Hematopoietic multipotent progenitor cell treated with erythropoietin and hydrocortisone succinate and interleukin-3 and kit ligand, for 8 days (in vitro differentiated cells): Measurements from ENCODE around the gene SLC28A3.
A peak's percentile ranks its signal among the peaks of the same experiment; 100 is the strongest.

Experiments
- DNase-seq: peaks from one replicate; pipeline ENCODE4 v3.0.0-alpha.2; 2015

SLC28A3 gene

GRCh38 chr9:84296146-84296843, 44.3 kb downstream of the SLC28A3 start:
- no peak for DNase-seq

- DNase-seq, result no peak
Observed at GRCh38 chr9:84294241-84294950, 46.2 kb downstream of the SLC28A3 start.

GRCh38 chr9:84293001-84293798, 47.4 kb downstream of the SLC28A3 start:
- no peak for DNase-seq

- DNase-seq, result no peak
Observed at GRCh38 chr9:84285381-84285780, 55.2 kb downstream of the SLC28A3 start.

- DNase-seq, result no peak
Observed at GRCh38 chr9:84283946-84284345, 56.6 kb downstream of the SLC28A3 start.

GRCh38 chr9:84278130-84278529, 62.4 kb downstream of the SLC28A3 start:
- DNase-seq, result no peak

- DNase-seq, result no peak
Observed at GRCh38 chr9:84277646-84278045, 62.9 kb downstream of the SLC28A3 start.

- DNase-seq, result no peak
Observed at GRCh38 chr9:84276741-84277140, 63.8 kb downstream of the SLC28A3 start.

- no peak for DNase-seq
Observed at GRCh38 chr9:84271921-84272556, 68.5 kb downstream of the SLC28A3 start.

- DNase-seq, result no peak
Observed at GRCh38 chr9:84271531-84271900, 69.0 kb downstream of the SLC28A3 start.

- DNase-seq, result no peak
Observed at GRCh38 chr9:84270847-84271530, 69.6 kb downstream of the SLC28A3 start.

- DNase-seq, result no peak
Observed at GRCh38 chr9:84266087-84266561, 74.4 kb downstream of the SLC28A3 start.

GRCh38 chr9:84264307-84265029, 76.1 kb downstream of the SLC28A3 start:
- no peak for DNase-seq

GRCh38 chr9:84261070-84261746, 79.3 kb downstream of the SLC28A3 start:
- peak; percentile 66 for DNase-seq

GRCh38 chr9:84258371-84258770, 82.2 kb downstream of the SLC28A3 start:
- DNase-seq, result no peak

- no peak for DNase-seq
Observed at GRCh38 chr9:84255696-84256095, 84.9 kb downstream of the SLC28A3 start.

- DNase-seq, result no peak
Observed at GRCh38 chr9:84254972-84255371, 85.6 kb downstream of the SLC28A3 start.

- no peak for DNase-seq
Observed at GRCh38 chr9:84251921-84252320, 88.6 kb downstream of the SLC28A3 start.

GRCh38 chr9:84241817-84242373, 98.7 kb downstream of the SLC28A3 start:
- DNase-seq, result no peak

GRCh38 chr9:84239343-84239742, 101.2 kb downstream of the SLC28A3 start:
- no peak for DNase-seq

- peak; percentile 31 for DNase-seq
Observed at GRCh38 chr9:84238652-84239051, 101.9 kb downstream of the SLC28A3 start.
